H1 (cell line): ENCODE measurements around the gene KRTAP5-8. TPM values are rescaled to one million over a fixed set of nuclear protein-coding genes. Genes with fewer than 3 reads are reported as not detected.

ENCODE experiments used
- ASH2L ChIP-seq: fragments of 200-600, 300-600 bp; sonication (generic); IDR thresholded peaks from one replicate; pipeline ENCODE4 v1.7.1; 2017; ENCODE audit warnings: low read length
- CBX8 ChIP-seq: fragments of 300-800, 300-1000 bp; sonication (generic); IDR thresholded peaks from 2 replicates; pipeline ENCODE4 v1.7.1; 2016; ENCODE audit warnings: low read depth, low read length, borderline replicate concordance
- CHD7 ChIP-seq: fragments of 300-600 bp; sonication (generic); IDR thresholded peaks from 2 replicates; pipeline ENCODE4 v1.7.1; 2012; ENCODE audit warnings: low read length, moderate library complexity, mild to moderate bottlenecking, inconsistent platforms; ENCODE audit not compliant: insufficient replicate concordance
- GABPA ChIP-seq: IDR thresholded peaks from 2 replicates; pipeline ENCODE4 v1.6.1; 2011; ENCODE audit warnings: mild to moderate bottlenecking, low read length, moderate library complexity, borderline replicate concordance; ENCODE audit not compliant: insufficient read depth
- KDM4A ChIP-seq: IDR thresholded peaks from one replicate; pipeline ENCODE4 v1.7.1; 2012; ENCODE audit warnings: low read depth, mild to moderate bottlenecking, moderate library complexity, low read length, inconsistent platforms; ENCODE audit not compliant: severe bottlenecking
- MAFK ChIP-seq: IDR thresholded peaks from 2 replicates; pipeline ENCODE4 v1.6.1; 2012; ENCODE audit warnings: low read depth, mild to moderate bottlenecking, improper control_type of control experiment, low read length
- RFX5 ChIP-seq: IDR thresholded peaks from 2 replicates; pipeline ENCODE4 v1.6.1; 2011; ENCODE audit warnings: low read depth, low read length, improper control_type of control experiment, borderline replicate concordance
- SIX5 ChIP-seq: IDR thresholded peaks from 2 replicates; pipeline ENCODE4 v1.6.1; 2011; ENCODE audit warnings: mild to moderate bottlenecking, low read depth, low read length
- SP1 ChIP-seq: IDR thresholded peaks from 2 replicates; pipeline ENCODE4 v1.6.1; 2011; ENCODE audit warnings: low read depth, low read length
- SUZ12 ChIP-seq: fragments of 200-600 bp; sonication (generic); IDR thresholded peaks from 2 replicates; pipeline ENCODE4 v1.6.1; 2012; ENCODE audit warnings: mild to moderate bottlenecking, inconsistent platforms, low read length, moderate library complexity, mixed read lengths
- polyA plus RNA-seq, 7 experiments: library from polyadenylated mRNA; depleted of rRNA in 3 of 7; stranded (reverse) in 5 of 7; unstranded in 2 of 7; fragments of >200 nt in 5 of 7; fragments of 200-250 nt in 2 of 7; gene quantifications; 1 replicate in 5 of 7; 2 replicates in 1 of 7; 4 replicates in 1 of 7; pipeline versions ENCODE4 v1.2.1 to v1.2.3, GENCODE V29; 2011 to 2013; ENCODE audit warnings: missing spikeins in 2 of 7, mixed read lengths in 2 of 7
- total RNA-seq: library from RNA; stranded (reverse); fragmentation: NEBNext Ultra II Directional; extraction: Animal tissue kit (Norgen Biotek cat#: 25700); gene quantifications from 2 replicates; pipeline ENCODE4 v1.2.1, GENCODE V29; 2021

Gene KRTAP5-8
- total and polyA plus RNA-seq, 2 of the 8 experiments (the other 6 are each of a cell fraction or from before 2014, with no cell fraction given): not detected

- TF ChIP-seq SIX5 (no peak), MAFK (no peak), KDM4A (no peak), SUZ12 (no peak), SP1 (no peak), CHD7 (no peak), GABPA (no peak), RFX5 (no peak), ASH2L (no peak), CBX8 (no peak)
These were observed 42.5 kb downstream of the KRTAP5-8 start (continued) for GRCh38 chr11:71580057-71581003.
